T1000 (cell line): ENCODE results near the gene LILRB4.
"Not testable (repeated sequence)": the region's sequence is repeated elsewhere in the genome, so short reads cannot be mapped to it uniquely, and the experiment has no call there.

Experiments used
- DNase-seq: peaks from one replicate; lab custom pipeline; 2025; ENCODE audit warnings: mixed read lengths; lab: John Stamatoyannopoulos, UW

The LILRB4 gene

GRCh38 chr19:54694648-54695047, 31.9 kb downstream of the LILRB4 start:
- DNase-seq: no peak

GRCh38 chr19:54696117-54696548, 33.3 kb downstream of the LILRB4 start:
- DNase-seq: no peak

- no peak for DNase-seq
Observed at GRCh38 chr19:54696766-54697165, 34.0 kb downstream of the LILRB4 start.

- DNase-seq: not testable (repeated sequence)
Observed at GRCh38 chr19:54697716-54698115, 34.9 kb downstream of the LILRB4 start.

- DNase-seq: no peak
Observed at GRCh38 chr19:54704928-54705327, 42.1 kb downstream of the LILRB4 start.

GRCh38 chr19:54707962-54708361, 45.2 kb downstream of the LILRB4 start:
- DNase-seq: no peak

GRCh38 chr19:54708781-54709180, 46.0 kb downstream of the LILRB4 start:
- DNase-seq: no peak

GRCh38 chr19:54709212-54709948, 46.6 kb downstream of the LILRB4 start:
- no peak for DNase-seq

GRCh38 chr19:54709956-54710355, 47.2 kb downstream of the LILRB4 start:
- DNase-seq: not testable (repeated sequence)
